GM18505 (cell line): Measurements from ENCODE around the gene ALOX5.
"Not testable (repeated sequence)": the region's sequence is repeated elsewhere in the genome, so short reads cannot be mapped to it uniquely, and the experiment has no call there.

Experiments
- ATAC-seq: cut with Tn5 transposase; IDR thresholded peaks from one replicate; pipeline ENCODE4 v1.9.1; 2021; ENCODE audit not compliant: unreplicated experiment
- POLR2A ChIP-seq: IDR thresholded peaks from 4 replicates; pipeline ENCODE4 v1.6.1; 2011; ENCODE audit warnings: borderline replicate concordance; ENCODE audit not compliant: insufficient read depth, insufficient read length; ENCODE audit errors: extremely low read depth

The ALOX5 gene

GRCh38 chr10:45457487-45457886 lies 83.5 kb downstream of the ALOX5 start:
- no peak for TF ChIP-seq POLR2A
- ATAC-seq = no peak

GRCh38 chr10:45460235-45460878 lies 86.3 kb downstream of the ALOX5 start:
- ATAC-seq = peak; percentile 33
- no peak for TF ChIP-seq POLR2A

DNA sequence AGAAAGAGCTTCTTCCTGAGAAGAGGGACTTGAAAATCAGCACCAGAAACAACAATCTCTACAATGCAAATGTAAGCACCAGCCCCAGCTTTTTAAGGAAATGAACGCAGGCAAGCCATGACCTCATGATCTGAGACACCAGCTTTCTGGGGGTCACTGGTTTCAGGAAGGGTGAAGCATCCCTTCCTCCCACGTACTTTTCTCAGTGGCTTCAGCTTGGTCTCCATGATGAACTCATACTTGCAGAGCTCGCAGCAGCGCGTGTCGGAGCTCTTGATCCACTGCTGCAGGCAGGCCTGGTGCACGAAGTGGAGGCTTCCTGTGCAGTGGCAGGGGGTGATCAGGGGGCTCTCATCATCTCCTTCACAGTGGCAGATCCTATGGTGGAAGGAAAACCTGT lies 87.0 kb downstream of the ALOX5 start:
- TF ChIP-seq POLR2A = peak; percentile 88

GRCh38 chr10:45463244-45464116 lies 89.5 kb downstream of the ALOX5 start:
- ATAC-seq = no peak
- no peak for TF ChIP-seq POLR2A

More for the DNA sequence above, 87.0 kb downstream of the ALOX5 start:
- ATAC-seq = peak; percentile 59

GRCh38 chr10:45464958-45465567 lies 91.0 kb downstream of the ALOX5 start:
- ATAC-seq = peak; percentile 39
- no peak for TF ChIP-seq POLR2A

GRCh38 chr10:45466784-45467183 lies 92.8 kb downstream of the ALOX5 start:
- ATAC-seq = no peak
- TF ChIP-seq POLR2A = no peak

- ATAC-seq = no peak
- no peak for TF ChIP-seq POLR2A
Observed at GRCh38 chr10:45468079-45468478, 94.1 kb downstream of the ALOX5 start.

- no peak for ATAC-seq
- peak; percentile 31 for TF ChIP-seq POLR2A
Observed at GRCh38 chr10:45470098-45471012, 96.3 kb downstream of the ALOX5 start.

- no peak for ATAC-seq
- TF ChIP-seq POLR2A = no peak
Observed at GRCh38 chr10:45471059-45471458, 97.0 kb downstream of the ALOX5 start.

- TF ChIP-seq POLR2A = no peak
- no peak for ATAC-seq
Observed at GRCh38 chr10:45471531-45472310, 97.7 kb downstream of the ALOX5 start.

DNA sequence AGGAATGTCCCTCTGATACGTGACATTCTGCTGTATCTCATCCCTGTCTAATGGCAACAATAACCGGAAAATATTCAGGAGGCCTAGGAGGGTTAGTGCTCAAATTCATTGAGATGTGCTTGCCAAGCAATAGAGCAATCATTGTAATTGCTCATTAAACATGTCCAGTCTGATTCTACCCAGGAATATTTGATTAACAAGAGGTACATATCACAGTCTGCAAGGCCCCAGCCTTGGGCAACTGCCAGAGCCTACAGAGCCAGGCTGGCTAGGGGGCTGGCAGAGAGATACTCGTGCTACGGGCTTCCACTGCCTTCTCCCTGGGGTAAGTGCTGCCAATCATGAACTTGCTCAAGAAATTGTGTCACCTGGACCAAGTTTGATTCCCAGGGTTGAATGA lies 99.1 kb downstream of the ALOX5 start:
- no peak for TF ChIP-seq POLR2A
- ATAC-seq = no peak

GRCh38 chr10:45476559-45476958 lies 102.5 kb downstream of the ALOX5 start:
- TF ChIP-seq POLR2A = no peak
- no peak for ATAC-seq

GRCh38 chr10:45480294-45480693 lies 106.3 kb downstream of the ALOX5 start:
- TF ChIP-seq POLR2A = no peak
- ATAC-seq = no peak

GRCh38 chr10:45481100-45481499 lies 107.1 kb downstream of the ALOX5 start:
- not testable (repeated sequence) for ATAC-seq
